ENCODE measurements around the gene LDAF1.
"Not testable (repeated sequence)": the region's sequence is repeated elsewhere in the genome, so short reads cannot be mapped to it uniquely, and the experiment has no call there.

LDAF1 gene

DNA sequence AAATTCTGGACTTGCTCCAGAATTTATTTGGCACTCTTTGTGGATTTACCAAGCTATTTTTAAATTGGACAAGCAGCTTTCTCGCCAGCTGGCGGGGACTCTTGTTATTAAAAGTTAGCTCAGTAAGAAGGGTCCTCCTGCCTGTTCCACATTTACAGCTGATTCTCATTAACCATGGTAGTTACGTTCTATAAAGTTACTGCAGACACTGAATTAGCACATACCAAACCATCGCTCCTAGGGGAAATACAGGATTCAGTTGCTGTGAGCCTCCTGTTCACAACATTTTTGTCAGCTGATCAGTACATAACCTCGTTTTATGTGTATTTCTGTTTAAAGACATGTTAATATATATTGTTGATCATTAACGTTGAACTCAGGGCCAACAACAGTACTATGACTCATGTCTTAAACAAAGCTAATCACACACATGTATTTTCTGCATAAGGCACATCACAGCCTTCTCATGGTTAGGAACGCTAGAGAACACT lies 4.2 kb downstream of the LDAF1 start:
- DNase-seq (ENCODE audit: low read depth in 2 of 2) = no peak

DNA sequence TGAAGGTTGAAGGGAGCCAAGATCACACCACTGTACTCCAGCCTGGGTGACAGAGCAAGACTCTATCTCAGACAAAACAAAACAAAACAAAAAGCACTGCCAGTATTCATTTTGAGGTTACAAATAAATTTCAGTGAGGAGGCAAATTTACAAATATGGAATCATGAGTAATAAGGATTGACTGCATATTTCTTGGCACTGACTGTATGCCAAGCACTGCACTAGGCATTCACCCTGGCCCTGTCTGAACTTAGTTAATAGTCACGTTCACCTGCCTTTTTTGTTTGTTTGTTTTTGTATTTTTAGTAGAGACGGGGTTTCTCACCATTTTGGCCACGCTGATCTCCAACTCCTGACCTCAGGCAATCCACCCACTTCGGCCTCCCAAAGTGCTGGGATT lies 5.1 kb downstream of the LDAF1 start:
- DNase-seq (ENCODE audit: low read depth in 2 of 2) = no peak

DNA sequence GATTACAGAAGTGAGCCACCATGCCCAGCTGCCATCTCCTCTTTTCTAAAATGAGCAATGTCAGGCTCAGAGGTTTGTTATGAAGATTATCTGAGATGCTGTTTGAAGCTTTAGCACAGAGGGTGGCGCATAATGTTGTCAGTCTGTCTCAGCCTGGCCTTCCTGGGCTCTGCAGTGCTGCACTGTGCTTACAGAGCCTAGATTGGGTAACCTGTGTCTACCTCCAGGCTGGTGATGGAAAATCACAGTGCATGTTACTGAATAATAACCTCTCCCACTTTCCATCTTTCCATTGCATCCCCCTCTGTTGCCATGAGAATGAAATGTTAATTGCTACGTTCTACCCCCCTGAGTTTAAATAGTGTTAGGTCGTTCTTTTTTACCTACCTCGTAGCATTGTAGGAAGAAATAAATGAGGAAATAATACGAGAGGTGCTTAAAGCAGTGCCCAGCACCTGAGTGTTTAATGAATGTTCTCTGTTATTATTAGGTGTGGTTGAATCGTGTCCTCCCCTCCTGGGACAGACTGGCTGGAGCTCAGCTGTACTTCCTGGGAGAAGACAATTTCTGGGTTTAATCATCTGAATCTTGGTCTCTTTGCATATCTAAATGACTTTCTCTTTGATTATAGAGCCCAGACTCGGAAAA lies 6.2 kb downstream of the LDAF1 start:
- DNase-seq (ENCODE audit: low read depth in 2 of 2) = no peak

DNA sequence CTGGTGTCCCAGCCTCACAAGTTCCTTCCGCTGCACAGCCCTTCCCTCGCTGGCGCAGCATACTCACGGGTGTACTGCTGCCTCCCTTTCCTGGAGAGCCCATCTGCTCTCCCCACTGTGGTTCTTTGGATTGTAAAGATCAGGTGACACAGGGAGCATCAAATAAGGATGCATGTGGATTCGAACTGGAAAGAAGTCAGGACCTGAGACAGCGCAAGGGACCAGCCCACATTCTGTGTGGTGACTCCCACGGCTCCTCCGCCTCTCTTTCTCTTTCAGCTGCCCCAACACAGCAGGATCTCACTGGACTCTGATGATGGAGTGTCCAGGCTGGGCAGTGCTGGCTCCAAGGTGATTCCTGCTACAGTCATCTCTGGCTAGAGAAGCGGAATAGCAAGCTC lies 8.1 kb downstream of the LDAF1 start:
- DNase-seq (ENCODE audit: low read depth in 2 of 2) = no peak

DNA sequence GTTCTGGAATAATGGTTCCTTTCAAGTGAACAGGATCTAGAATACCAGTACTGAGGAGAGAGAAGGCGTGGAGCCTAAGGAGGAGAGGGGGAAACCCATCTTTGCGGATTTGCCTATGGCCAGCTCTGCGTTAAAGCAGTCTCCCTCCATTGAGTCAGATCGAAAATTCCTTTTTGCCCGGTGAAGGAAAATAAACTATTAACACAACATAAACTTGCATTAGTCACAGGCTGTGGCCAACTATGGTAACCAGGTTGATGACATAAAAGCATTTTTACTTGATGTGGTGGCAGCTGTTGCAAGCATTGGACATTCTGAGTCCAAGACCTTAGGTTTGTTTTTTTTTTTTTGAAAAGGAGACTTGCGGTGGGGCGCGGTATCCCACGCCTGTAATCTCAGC lies 8.9 kb downstream of the LDAF1 start:
- DNase-seq (ENCODE audit: low read depth in 2 of 2) = no peak

DNA sequence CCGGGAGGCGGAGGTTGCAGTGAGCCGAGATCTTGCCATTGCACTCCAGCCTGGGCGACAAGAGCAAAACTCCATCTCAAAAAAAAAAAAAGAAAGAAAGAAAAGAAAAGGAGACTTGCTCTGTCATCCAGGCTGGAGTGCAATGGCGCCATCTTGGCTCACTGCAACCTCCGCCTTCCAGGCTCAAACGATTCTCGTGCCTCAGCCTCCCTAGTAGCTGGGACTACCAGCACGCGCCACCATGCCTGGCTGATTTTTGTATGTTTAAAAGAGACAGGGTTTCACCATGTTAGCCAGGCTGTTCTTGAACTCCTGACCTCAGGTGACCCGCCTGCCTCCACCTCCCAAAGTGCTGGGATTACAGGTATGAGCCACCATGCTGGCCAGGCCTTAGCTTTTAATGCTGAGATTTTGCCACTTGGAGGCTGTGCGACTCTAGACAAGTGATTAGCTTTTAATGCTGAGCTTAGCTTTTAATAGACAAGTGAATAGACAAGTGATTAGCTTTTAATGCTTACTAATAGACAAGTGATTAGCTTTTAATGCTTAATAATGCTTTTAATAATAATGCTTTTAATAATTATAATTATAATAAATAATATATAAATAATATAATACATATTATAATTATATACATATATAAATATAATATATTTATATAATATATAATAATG lies 9.6 kb downstream of the LDAF1 start:
- no peak for DNase-seq (ENCODE audit: low read depth in 2 of 2)

DNA sequence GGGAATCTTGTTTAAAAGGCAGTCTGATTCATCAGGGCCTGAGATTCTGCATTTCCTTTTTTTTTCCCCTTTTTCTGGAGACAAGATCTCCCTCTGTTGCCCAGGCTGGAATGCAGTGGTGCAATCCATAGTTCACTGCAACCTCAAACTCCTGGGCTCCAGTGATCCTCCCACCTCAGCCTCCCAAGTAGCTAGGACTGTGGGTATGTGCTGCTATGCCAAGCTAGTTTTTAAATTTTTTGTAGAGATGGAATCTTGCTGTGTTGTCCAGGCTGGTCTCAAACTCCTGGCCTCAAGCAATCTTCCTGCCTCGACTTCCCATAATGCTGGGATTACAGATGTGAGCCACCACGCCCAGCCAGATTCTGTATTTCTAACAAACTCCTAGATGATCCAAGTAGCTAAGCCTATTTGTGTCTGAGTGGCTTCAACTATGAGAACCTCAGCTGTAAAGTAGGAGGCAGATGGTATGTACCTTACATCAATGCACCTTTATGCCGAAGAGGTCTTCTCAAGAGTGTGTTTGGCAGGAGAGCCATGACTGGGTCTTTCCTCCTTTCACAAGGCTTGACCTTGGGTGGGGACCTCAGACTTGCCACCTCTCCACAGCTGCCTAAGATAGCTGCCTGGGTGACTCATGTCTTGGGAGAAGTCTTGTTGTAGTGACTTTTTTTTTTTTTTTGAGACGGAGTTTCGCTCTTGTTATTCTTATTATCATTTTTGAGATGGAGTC lies 10.9 kb downstream of the LDAF1 start:
- no peak for DNase-seq (ENCODE audit: low read depth in 2 of 2)

DNA sequence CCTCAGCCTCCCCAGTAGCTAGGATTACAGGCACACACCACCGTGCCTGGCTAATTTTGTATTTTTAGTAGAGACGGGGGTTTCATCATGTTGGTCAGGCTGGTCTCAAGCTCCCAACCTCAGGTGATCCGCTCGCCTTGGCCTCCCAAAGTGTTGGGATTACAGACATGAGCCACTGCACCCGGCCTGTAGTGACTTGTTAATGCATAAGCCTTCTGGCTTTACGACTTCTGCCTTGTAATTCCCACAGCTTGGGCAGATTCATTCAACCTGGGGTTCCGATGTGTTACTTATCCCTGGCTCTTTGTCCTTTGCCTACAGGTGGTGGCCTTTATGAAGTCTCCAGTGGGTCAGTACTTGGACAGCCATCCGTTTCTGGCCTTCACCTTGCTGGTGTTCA lies 11.6 kb downstream of the LDAF1 start:
- not testable (repeated sequence) for DNase-seq (ENCODE audit: low read depth in 2 of 2)

DNA sequence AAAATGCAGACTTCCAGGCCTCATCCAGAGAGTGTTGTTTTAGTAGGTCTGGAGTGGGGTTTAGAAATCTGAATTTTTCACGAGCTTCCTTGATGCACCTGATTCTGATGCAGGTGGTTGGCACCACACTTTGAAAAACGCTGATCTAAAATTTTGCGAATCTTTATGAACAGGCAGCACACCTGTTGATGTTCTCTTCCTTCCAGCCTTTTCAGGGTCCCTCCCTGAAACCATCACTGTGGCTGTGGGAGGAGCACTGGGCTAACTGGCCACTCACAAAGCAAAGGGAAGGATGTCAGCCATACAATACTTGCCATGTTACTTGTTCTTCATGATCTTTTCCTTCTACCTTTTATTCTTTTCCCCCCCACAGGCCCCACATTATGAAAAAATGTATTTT lies 14.2 kb downstream of the LDAF1 start:
- no peak for DNase-seq (ENCODE audit: low read depth in 2 of 2)

DNA sequence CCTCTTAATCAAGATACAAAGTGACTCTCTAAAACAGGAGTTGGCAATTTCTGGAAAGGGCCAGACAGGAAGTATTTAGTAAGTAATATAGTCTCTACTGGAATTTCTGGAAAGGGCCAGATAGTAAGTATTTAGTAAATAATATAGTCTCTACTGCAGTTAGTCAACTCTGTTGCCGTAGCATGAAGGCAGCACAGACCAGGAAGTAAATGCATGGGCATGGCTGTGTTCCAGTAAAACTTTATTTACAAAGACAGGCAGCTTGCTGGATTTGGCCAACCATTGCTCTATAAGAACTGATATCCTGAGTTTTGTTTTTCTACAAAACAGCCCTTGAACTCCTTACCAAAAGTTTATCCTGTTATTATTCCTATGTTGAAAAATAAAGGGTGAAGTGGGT lies 16.9 kb downstream of the LDAF1 start:
- DNase-seq (ENCODE audit: low read depth in 2 of 2) = no peak

DNA sequence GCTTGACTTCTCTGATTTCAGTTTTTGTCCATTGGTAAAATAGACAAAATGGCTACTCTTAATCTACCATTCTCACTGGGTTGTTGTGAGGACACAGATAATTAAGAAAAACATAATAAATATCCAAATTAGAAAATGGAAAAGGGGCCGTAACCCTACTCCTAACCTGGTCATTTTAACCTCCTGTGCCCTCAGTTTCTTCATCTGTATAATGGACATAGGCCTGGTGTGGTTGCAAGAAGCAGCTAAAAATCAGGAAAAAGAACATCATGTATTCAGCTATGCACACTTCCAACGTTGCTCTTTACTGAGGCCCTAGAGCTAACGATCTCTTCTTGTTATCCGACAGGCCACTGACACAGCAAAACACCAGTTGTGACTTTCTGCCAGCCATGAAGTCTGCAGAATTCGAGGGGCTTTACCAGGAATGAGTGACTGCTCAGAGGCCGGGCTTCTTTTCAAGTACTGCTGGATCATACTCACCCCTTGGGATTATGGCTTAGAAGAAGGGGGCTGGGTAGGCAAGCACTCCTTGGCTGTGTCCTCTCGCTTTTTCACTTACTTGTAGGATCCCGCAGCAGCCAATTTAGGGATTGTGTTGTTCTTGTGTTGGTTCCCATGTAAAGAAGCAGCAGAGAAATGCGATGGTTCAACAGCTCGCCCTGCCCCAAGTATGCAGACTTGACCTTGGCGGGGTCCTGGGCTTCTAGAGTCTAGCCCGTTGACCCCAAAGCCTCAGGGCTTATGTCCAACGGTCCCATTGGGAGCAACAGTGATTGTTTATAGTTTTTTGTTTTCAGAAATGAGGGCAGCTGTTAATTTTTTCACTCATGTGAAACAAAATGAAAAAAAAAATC lies 20.9 kb downstream of the LDAF1 start:
- no peak for DNase-seq (ENCODE audit: low read depth in 2 of 2)

DNA sequence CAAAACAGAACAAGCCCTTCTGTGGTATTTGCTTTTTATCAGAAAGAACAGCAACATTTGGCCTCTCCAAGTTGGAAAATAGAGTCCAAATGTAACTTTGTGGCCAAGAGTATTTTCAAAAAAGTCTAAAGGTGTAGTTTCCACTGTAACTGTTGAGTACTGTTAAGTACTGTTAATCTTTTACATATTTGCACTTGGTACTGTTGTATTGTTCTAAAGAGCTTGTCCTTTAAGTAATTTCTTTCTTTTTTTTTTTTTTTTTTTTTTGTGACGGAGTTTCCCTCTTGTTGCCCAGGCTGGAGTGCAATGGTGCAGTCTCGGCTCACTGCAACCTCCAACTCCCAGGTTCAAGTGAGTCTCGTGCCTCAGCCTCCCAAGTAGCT lies 21.5 kb downstream of the LDAF1 start:
- DNase-seq (ENCODE audit: low read depth in 2 of 2) = no peak

DNA sequence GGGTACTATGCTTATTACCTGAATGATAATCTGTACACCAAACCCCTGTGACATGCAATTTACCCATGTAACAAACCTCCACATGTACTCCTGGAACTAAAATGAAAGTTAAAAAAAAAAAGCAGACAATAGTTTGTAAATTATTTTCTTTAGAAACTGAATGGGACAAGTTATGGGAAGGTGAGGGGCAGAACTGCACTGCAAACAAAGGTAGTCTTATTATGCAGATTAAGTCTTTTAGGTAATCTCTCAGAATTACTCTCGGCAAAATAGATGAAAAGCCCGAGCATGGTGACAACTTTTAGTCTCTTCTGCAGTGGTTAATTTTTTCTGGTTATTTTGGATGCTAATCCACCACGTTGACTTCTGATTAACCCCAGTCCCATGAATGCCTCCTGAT lies 25.5 kb downstream of the LDAF1 start:
- no peak for DNase-seq (ENCODE audit: low read depth in 2 of 2)

DNA sequence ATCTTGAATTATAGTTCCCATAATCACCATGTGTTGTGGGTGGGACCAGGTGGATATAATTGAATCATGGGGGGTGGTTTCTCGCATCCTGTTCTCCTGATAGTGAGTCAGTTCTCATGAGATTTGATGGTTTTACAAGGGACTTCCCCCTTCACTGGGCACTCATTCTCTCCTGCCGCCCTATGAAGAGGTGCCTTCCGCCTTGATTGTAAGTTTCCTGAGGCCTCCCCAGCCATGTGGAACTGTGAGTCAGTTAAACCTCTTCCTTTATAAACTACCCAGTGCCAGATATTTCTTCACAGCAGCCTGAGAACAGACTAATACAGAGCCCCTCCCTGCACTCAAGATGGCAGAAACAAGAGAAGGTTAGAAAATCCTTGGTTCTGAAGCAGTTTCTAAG lies 26.4 kb downstream of the LDAF1 start:
- DNase-seq (ENCODE audit: low read depth in 2 of 2) = peak in 1 of 2 donors; percentile 12

DNA sequence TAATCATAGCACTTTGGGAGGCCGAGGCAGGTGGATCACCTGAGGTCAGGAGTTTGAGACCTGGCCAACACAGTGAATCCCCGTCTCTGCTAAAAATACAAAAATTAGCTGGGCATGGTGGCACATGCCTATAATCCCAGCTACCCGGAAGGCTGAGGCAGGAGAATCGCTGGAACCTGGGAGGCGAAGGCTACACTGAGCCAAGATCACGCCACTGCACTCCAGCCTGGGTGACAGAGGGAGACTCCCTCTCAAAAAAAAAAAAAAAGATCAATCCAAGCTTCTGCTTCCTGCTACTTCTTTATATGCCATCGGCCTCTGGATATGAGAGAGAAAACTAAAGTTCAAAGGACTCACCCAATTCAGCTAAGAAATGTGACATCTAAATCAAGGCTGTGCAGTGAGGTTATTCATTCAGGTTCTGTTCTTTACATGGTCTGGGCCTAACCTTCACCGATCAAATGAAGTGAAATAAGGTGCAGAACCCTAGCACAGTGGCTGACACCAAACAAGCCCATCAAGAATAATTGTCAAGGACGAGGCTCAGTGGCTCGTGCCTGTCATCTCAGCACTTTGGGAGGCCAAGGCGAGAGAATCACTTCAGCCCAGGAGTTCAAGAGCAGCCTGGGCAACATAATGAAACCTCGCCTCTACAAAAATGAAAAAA lies 27.3 kb downstream of the LDAF1 start:
- DNase-seq (ENCODE audit: low read depth in 2 of 2) = no peak

DNA sequence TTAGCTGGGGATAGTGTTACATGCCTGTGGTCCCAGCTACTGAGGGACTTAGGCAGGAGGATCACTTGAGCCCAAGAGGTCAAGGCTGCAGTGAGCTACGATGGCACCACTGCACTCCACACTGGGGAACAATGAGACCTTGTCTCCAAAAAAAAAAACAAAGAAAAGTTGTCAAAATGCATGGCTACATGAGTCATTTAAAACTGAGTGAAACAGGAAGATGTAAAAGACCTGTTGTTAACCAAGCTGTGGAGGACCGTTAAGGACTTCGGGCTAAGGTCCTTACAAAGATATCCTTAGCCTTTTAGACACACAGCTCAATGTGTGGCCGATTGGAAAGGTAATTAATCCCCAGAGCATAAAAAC lies 27.8 kb downstream of the LDAF1 start:
- no peak for DNase-seq (ENCODE audit: low read depth in 2 of 2)

DNA sequence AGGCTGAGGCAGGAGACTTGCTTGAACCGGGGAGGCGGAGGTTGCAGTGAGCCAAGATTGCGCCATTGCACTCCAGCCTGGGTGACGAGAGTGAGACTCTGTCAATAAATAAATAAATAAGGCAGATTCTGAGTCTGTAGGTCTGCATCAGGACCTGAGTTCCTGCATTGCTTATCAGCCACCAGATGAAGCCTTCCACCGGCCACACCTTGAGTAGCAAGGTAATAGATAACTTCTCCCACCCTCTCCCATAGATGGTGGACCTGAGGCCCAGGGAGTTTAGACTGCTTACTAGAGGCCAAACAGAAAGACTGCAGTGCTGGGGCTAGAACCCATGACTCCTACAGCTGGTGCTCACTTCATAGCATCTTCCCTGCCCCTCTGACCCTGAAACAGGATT lies 30.8 kb downstream of the LDAF1 start:
- DNase-seq (ENCODE audit: low read depth in 2 of 2) = no peak

DNA sequence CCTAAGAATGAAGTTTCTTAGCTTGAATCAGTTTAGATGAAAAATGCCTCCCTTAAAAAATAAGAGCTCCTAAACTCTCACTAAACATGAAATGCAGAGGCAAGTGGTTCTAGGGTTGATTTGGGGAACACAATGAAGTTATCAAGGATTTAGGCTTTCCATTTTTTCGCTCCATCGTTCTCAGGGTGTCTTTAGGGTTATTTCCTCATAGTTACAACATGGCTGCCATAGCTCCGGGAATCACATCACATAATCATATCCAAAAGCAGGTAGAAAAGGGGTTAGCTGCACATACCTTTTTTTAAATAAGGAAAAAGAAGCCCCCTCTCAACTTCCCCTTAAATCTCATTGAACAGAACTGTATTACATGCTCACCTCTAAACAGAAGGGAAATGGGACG lies 31.5 kb downstream of the LDAF1 start:
- no peak for DNase-seq (ENCODE audit: low read depth in 2 of 2)

DNA sequence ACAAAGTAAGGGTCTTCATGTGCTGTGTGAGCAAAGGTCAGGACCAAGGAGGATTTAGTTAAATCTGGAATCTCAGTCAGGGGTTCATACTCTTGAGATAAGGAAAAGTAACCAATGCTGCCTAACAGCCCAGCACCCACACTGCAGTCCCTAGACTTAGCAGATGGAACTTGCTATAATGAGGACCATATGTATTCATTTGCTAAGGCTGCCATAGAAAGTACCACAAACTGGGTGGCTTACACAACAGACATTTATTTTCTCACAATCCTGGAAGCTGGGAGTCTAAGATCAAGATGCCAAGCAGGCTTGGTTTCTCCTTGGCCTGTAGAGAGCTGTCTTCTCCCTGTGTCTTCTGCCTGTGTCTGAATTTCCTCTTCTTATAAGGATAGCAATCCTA lies 32.1 kb downstream of the LDAF1 start:
- DNase-seq (ENCODE audit: low read depth in 2 of 2) = no peak

DNA sequence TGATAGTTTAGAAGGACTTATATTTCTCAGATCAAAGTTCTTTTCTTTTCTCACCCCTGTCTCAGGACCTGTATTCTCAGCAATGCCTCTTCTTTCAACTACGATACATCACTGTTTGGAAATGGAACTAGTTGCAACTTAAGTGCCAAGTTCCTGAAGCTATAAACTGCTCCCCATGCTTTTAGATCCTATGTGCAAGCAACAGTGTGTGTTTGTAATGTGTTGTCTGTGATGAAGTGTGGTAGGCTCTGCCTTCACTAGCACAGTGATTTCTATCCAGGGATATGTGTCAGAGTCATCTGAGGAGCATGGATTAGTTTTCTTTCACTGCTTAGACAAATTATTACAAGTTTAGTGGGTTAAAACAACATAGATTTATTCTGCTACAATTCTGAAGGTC lies 34.5 kb downstream of the LDAF1 start:
- no peak for DNase-seq (ENCODE audit: low read depth in 2 of 2)

DNA sequence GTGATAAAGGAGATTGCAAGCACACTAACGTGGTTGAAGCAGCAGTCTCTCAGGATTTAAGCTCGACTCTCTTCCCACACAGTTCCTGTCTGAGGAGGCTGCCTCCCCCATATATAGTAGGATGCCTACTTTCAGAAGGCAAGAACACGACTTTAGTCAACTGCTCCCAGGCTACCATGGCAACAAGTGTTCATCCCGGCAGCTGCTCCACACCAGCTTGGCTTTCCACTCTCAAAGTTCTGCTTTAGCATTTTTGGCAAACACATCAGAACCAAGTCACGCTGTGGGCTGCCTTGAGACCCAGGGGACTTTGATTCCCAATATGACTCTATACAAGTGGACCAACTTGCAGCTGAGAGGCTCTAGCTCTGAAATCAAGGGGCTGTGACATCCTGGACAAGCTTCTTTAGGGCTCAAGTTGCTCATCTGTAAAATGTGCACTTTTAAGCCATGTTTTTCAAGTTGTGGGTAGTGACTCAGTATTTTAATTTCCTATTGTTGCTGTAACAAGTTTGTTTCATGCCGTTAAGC lies 36.4 kb downstream of the LDAF1 start:
- DNase-seq (ENCODE audit: low read depth in 2 of 2) = no peak
